Measurements from ENCODE around the gene HTR7. TPM values are rescaled to one million over a fixed set of nuclear protein-coding genes. Genes with fewer than 3 reads are reported as not detected.
A peak's percentile ranks its signal among the peaks of the same experiment; 100 is the strongest.

The HTR7 gene
- total and polyA plus RNA-seq, 8 donors = 0.04 to 0.37 (median 0.08) TPM; not detected in 2

GRCh38 chr10:90862908-90863514 is 5.2 kb upstream of the HTR7 start:
- DNase-seq (no peak), ATAC-seq (peak in 3 of 4 donors; percentile 46 to 63 (median 55)), FAIRE-seq (peak; percentile 70)
- intact Hi-C loops (cut with DNase I) = loop anchor here in 1 of 3 donors (10.0 kb wide), 1 partner anchor 108 kb away; no protein-coding TSS in a partner anchor
- no peak overlapping the region for H3K4me3 ChIP-seq
- H3K27me3 ChIP-seq = peaks cover 0 to 5% (median 0%) of the 10 kb centered on the region in 4 donors
- peak in 3 of 4 donors; percentile 31 to 51 (median 45) for TF ChIP-seq CTCF (IDR thresholded peaks at IDR 0.05)
- no peaks in the 10 kb centered on the region for H3K36me3 ChIP-seq
- no peak overlapping the region for H3K27ac ChIP-seq
- H3K9me3 ChIP-seq = no peaks in the 10 kb centered on the region
- H3K4me1 ChIP-seq = no peaks in the 10 kb centered on the region
- WGBS, 2 donors = 22 to 29% methylated on average over 2 of the region's 2 CpGs

- Histone ChIP-seq H3K4me1 (no peaks in the 10 kb centered on the region), H3K9me3 (no peaks in the 10 kb centered on the region), H3K27ac (no peak overlapping the region), H3K27me3 (peaks cover 0 to 12% (median 8%) of the 10 kb centered on the region in 4 donors), H3K4me3 (no peak overlapping the region), H3K36me3 (no peaks in the 10 kb centered on the region)
- WGBS, 2 donors = 39 to 62% methylated on average over 1 of the region's 1 CpG
- no peak for TF ChIP-seq CTCF (IDR thresholded peaks at IDR 0.05)
- ATAC-seq (no peak), DNase-seq (no peak), FAIRE-seq (no peak)
- intact Hi-C loops (cut with DNase I) = loop anchor here in 1 of 3 donors (10.0 kb wide), 1 partner anchor 106 kb away; no protein-coding TSS in a partner anchor
Measured at GRCh38 chr10:90860790-90861189, 3.0 kb upstream of the HTR7 start.

- FAIRE-seq = no peak
- no peak for ATAC-seq
- H3K9me3 ChIP-seq = no peaks in the 10 kb centered on the region
Measured at GRCh38 chr10:90859321-90859751, 1.5 kb upstream of the HTR7 start.

GRCh38 chr10:90858461-90858968 is 676 bp upstream of the HTR7 start:
- Histone ChIP-seq H3K9me3 (no peaks in the 10 kb centered on the region), H3K36me3 (no peaks in the 10 kb centered on the region), H3K27ac (no peak overlapping the region), H3K4me3 (peak overlapping the region in 2 of 4 donors; percentile 57 to 67), H3K27me3 (peaks cover 0 to 29% (median 16%) of the 10 kb centered on the region in 4 donors), H3K4me1 (no peaks in the 10 kb centered on the region)
- intact Hi-C loops (cut with DNase I) = no loop called here
- no peak for DNase-seq
- FAIRE-seq = no peak
- WGBS, 2 donors = 49 to 50% methylated on average over 10 of the region's 10 CpGs
- TF ChIP-seq CTCF (IDR thresholded peaks at IDR 0.05) = no peak
- peak in 1 of 4 donors; percentile 15 for ATAC-seq

More at GRCh38 chr10:90859321-90859751, 1.5 kb upstream of the HTR7 start:
- no peak overlapping the region for H3K4me3 ChIP-seq
- intact Hi-C loops (cut with DNase I) = no loop called here
- no peaks in the 10 kb centered on the region for H3K4me1 ChIP-seq
- WGBS, 2 donors = 70 to 85% methylated on average over 5 of the region's 5 CpGs
- no peaks in the 10 kb centered on the region for H3K36me3 ChIP-seq
- H3K27me3 ChIP-seq = peaks cover 0 to 21% (median 13%) of the 10 kb centered on the region in 4 donors
- DNase-seq = no peak
- TF ChIP-seq CTCF (IDR thresholded peaks at IDR 0.05) = no peak
- no peak overlapping the region for H3K27ac ChIP-seq

Measured in pancreas (tissue), 10 donors.